Neural crest cell (in vitro differentiated cells): ENCODE measurements around the gene CYP2U1. TPM values are rescaled to one million over a fixed set of nuclear protein-coding genes. Genes with fewer than 3 reads are reported as not detected.
"Not testable (repeated sequence)": the region's sequence is repeated elsewhere in the genome, so short reads cannot be mapped to it uniquely, and the experiment has no call there.

Source experiments
- DNase-seq: peaks from one replicate; pipeline ENCODE4 v3.0.0; 2021; ENCODE audit warnings: low read depth, mixed read lengths, low spot score
- H3K27ac Mint-ChIP-seq: one replicate; pipeline ENCODE4 v1.8.0; 2021; ENCODE audit warnings: mild to moderate bottlenecking, mixed read lengths; ENCODE audit not compliant: unreplicated experiment
- H3K27me3 Mint-ChIP-seq: 2 replicates; pipeline ENCODE4 v1.8.0; 2021; ENCODE audit warnings: low read depth, mild to moderate bottlenecking, mixed read lengths
- H3K36me3 Mint-ChIP-seq: 2 replicates; pipeline ENCODE4 v1.8.0; 2021; ENCODE audit warnings: low read depth, mild to moderate bottlenecking, mixed read lengths
- H3K4me1 Mint-ChIP-seq: 2 replicates; pipeline ENCODE4 v1.8.0; 2021; ENCODE audit warnings: mixed read lengths
- H3K4me3 Mint-ChIP-seq: one replicate; pipeline ENCODE4 v1.8.0; 2021; ENCODE audit warnings: mild to moderate bottlenecking, mixed read lengths
- H3K9me3 Mint-ChIP-seq: 2 replicates; pipeline ENCODE4 v1.8.0; 2021; ENCODE audit warnings: mixed read lengths
- CTCF ChIP-seq: fragments of 200-600 bp; sonication (generic); conservative IDR thresholded peaks from 2 replicates; pipeline ENCODE4 v1.5.0; 2021; ENCODE audit warnings: antibody characterized with exemption, mild to moderate bottlenecking
- total RNA-seq: library from RNA; stranded (reverse); gene quantifications from 2 replicates; pipeline ENCODE4 v1.2.1, GENCODE V29; 2021

CYP2U1 gene
- total RNA-seq, 1 donor from 2014 or later, result 7.6 TPM

GRCh38 chr4:107900067-107900466 is 31.3 kb upstream of the CYP2U1 start:
- Mint-ChIP-seq H3K27ac (no peak overlapping the region), H3K27me3 (no peaks in the 10 kb centered on the region), H3K9me3 (no peaks in the 10 kb centered on the region), H3K4me3 (no peak overlapping the region), H3K36me3 (no peaks in the 10 kb centered on the region), H3K4me1 (no peaks in the 10 kb centered on the region)
- no peak for DNase-seq
- TF ChIP-seq CTCF, result no peak

GRCh38 chr4:107900508-107900907 is 30.8 kb upstream of the CYP2U1 start:
- Mint-ChIP-seq H3K27me3 (no peaks in the 10 kb centered on the region), H3K9me3 (no peaks in the 10 kb centered on the region), H3K4me3 (no peak overlapping the region), H3K36me3 (no peaks in the 10 kb centered on the region), H3K4me1 (no peaks in the 10 kb centered on the region), H3K27ac (no peak overlapping the region)
- DNase-seq, result no peak
- no peak for TF ChIP-seq CTCF

- H3K9me3 Mint-ChIP-seq, result no peaks in the 10 kb centered on the region
- no peaks in the 10 kb centered on the region for H3K36me3 Mint-ChIP-seq
- H3K4me1 Mint-ChIP-seq, result no peaks in the 10 kb centered on the region
- TF ChIP-seq CTCF, result peak; percentile 14
- no peak overlapping the region for H3K4me3 Mint-ChIP-seq
- no peak for DNase-seq
- no peaks in the 10 kb centered on the region for H3K27me3 Mint-ChIP-seq
- no peak overlapping the region for H3K27ac Mint-ChIP-seq
These were observed 30.0 kb upstream of the CYP2U1 start for GRCh38 chr4:107901213-107901934.

GRCh38 chr4:107902715-107903114 is 28.6 kb upstream of the CYP2U1 start:
- H3K9me3 Mint-ChIP-seq, result no peaks in the 10 kb centered on the region
- TF ChIP-seq CTCF, result no peak
- H3K4me1 Mint-ChIP-seq, result no peaks in the 10 kb centered on the region
- H3K36me3 Mint-ChIP-seq, result no peaks in the 10 kb centered on the region
- no peaks in the 10 kb centered on the region for H3K27me3 Mint-ChIP-seq
- no peak overlapping the region for H3K4me3 Mint-ChIP-seq
- H3K27ac Mint-ChIP-seq, result no peak overlapping the region
- DNase-seq, result no peak

- not testable (repeated sequence) for H3K4me1 Mint-ChIP-seq, H3K4me3 Mint-ChIP-seq, DNase-seq, H3K9me3 Mint-ChIP-seq, H3K36me3 Mint-ChIP-seq, H3K27me3 Mint-ChIP-seq, H3K27ac Mint-ChIP-seq
These were observed 26.3 kb upstream of the CYP2U1 start for GRCh38 chr4:107905082-107905481.

GRCh38 chr4:107906458-107907100 is 24.8 kb upstream of the CYP2U1 start:
- Mint-ChIP-seq H3K27me3 (no peaks in the 10 kb centered on the region), H3K36me3 (no peaks in the 10 kb centered on the region), H3K9me3 (no peaks in the 10 kb centered on the region), H3K4me1 (no peaks in the 10 kb centered on the region), H3K4me3 (no peak overlapping the region), H3K27ac (no peak overlapping the region)
- no peak for DNase-seq
- TF ChIP-seq CTCF, result no peak
